Tibial artery (tissue), 4 donors: ENCODE results near the gene ADCY5.

ENCODE experiments used
- DNase-seq, 2 donors: peaks; one replicate each; pipeline ENCODE4 v3.0.0-alpha.2; 2019
- H3K27ac ChIP-seq, 2 donors: fragments of 200-600 bp; sonication (generic) in 1 of 2; 1 replicate in 1 of 2; 2 replicates in 1 of 2; pipeline ENCODE4 v1.5.1; 2018 to 2019; ENCODE audit warnings: mild to moderate bottlenecking in 1 of 2
- H3K27me3 ChIP-seq, 2 donors: fragments of 200-600 bp; sonication (generic) in 1 of 2; one replicate each; pipeline versions ENCODE4 v1.5.1 to v1.6.0; 2016 to 2019
- H3K36me3 ChIP-seq, 3 donors: fragments of 200-600 bp; sonication (generic) in 2 of 3; one replicate each; pipeline ENCODE4 v1.5.1; 2016 to 2019; ENCODE audit warnings: mild to moderate bottlenecking in 2 of 3
- H3K4me1 ChIP-seq, 4 donors: fragments of 200-600 bp; sonication (generic) in 2 of 4; 1 replicate in 3 of 4; 2 replicates in 1 of 4; pipeline ENCODE4 v1.5.1; 2016 to 2019
- H3K4me3 ChIP-seq, 2 donors: fragments of 200-600 bp; sonication (generic) in 1 of 2; 1 replicate in 1 of 2; 2 replicates in 1 of 2; pipeline ENCODE4 v1.5.1; 2018 to 2019; ENCODE audit warnings: mild to moderate bottlenecking in 2 of 2
- H3K9me3 ChIP-seq, 3 donors: fragments of 200-600 bp; sonication (generic) in 1 of 3; one replicate each; pipeline ENCODE4 v1.5.1; 2016 to 2019
- intact Hi-C: fragments of 100-400 bp; cut with DNase I; formaldehyde crosslinking; loops from one replicate; pipeline ENCODE4 v1.15.0; 2023; ENCODE audit warnings: low total_unique reads
- TF ChIP-seq, protein P1 (sequence below), 2 experiments: fragments of 200-600 bp in 1 of 2; fragments of 450-650 bp in 1 of 2; IDR thresholded peaks; one replicate each; pipeline ENCODE4 v1.5.1; 2017 to 2019; ENCODE audit warnings: antibody characterized with exemption in 2 of 2, mild to moderate bottlenecking in 1 of 2, moderate library complexity in 1 of 2

The ADCY5 gene

DNA sequence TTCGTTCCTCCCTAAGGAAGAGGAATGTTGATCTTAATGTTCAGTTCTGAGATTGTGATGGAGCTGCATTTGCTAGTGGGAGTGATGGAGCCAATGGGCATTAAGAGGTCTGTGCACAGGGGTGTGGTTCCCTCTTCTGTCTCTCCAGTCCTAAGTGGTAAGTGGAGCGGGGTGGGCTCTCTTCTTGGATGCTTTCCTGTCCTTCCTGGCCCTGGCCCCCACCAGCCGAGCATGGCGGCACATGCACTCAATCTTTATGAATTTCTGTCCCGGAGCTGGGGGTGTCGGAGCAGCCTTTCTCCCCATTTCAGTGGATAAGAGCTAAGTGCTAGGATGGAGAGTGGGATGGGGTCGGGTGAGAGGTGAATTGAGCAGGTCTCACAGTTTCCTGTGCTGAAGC lies 37.6 kb upstream of the ADCY5 start:
- peaks cover 0 to 9% (median 0%) of the 10 kb centered on the region in 3 donors for H3K36me3 ChIP-seq
- TF ChIP-seq, protein P1, sequence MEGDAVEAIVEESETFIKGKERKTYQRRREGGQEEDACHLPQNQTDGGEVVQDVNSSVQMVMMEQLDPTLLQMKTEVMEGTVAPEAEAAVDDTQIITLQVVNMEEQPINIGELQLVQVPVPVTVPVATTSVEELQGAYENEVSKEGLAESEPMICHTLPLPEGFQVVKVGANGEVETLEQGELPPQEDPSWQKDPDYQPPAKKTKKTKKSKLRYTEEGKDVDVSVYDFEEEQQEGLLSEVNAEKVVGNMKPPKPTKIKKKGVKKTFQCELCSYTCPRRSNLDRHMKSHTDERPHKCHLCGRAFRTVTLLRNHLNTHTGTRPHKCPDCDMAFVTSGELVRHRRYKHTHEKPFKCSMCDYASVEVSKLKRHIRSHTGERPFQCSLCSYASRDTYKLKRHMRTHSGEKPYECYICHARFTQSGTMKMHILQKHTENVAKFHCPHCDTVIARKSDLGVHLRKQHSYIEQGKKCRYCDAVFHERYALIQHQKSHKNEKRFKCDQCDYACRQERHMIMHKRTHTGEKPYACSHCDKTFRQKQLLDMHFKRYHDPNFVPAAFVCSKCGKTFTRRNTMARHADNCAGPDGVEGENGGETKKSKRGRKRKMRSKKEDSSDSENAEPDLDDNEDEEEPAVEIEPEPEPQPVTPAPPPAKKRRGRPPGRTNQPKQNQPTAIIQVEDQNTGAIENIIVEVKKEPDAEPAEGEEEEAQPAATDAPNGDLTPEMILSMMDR (IDR thresholded peaks at IDR 0.05), result no peak
- peaks cover 0 to 23% (median 11%) of the 10 kb centered on the region in 4 donors for H3K4me1 ChIP-seq
- H3K4me3 ChIP-seq, result no peak overlapping the region
- DNase-seq, result no peak
- no peaks in the 10 kb centered on the region for H3K9me3 ChIP-seq
- no peaks in the 10 kb centered on the region for H3K27me3 ChIP-seq
- H3K27ac ChIP-seq, result no peak overlapping the region
- intact Hi-C loops, result no loop called here

DNA sequence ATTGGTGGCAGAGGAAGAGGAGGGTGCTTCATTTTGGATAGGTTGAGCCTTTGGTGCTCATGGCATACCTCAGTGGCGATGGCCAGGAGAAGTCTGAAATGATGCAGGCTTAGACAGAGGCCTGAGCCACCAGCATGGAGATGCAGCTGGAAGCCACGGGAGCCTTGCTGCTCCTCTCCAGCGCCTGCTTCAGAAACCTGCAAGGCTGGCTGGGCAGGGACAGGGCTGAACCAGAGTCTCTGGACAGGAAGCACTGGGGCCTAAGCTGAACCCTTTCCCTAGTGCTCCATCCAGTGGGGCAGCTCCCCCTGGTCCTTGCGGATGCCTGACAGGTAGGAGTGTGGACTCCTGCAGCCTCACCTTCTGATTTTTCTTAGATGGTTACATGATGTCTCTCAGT lies 36.7 kb upstream of the ADCY5 start:
- no peak overlapping the region for H3K4me3 ChIP-seq
- TF ChIP-seq, protein P1 (IDR thresholded peaks at IDR 0.05), result no peak
- H3K36me3 ChIP-seq, result peaks cover 0 to 3% (median 0%) of the 10 kb centered on the region in 3 donors
- no peaks in the 10 kb centered on the region for H3K27me3 ChIP-seq
- no peak for DNase-seq
- intact Hi-C loops, result no loop called here
- no peaks in the 10 kb centered on the region for H3K9me3 ChIP-seq
- H3K4me1 ChIP-seq, result peaks cover 0 to 23% (median 11%) of the 10 kb centered on the region in 4 donors
- H3K27ac ChIP-seq, result no peak overlapping the region

DNA sequence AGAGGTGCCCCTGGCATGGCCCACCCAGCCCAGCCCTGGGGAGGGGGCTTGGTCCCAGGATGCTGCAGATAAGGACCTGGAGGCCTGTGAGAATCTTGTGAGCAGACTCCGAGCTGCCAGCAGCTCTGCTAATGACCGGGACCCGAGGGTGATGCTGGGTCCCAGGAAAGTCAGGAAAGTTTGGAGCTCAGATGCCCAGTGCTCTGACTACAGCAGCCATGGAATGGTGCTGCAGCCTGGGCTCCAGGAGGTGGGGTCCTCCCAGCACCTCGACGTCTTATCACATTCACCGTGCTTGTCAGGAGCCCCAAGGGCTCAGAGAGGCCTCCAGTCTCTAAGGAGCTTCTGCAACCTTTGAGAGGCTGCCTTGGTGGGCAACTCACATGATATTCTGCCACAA lies 34.3 kb upstream of the ADCY5 start:
- no peak overlapping the region for H3K27ac ChIP-seq
- H3K4me1 ChIP-seq, result peaks cover 0 to 6% (median 2%) of the 10 kb centered on the region in 4 donors
- no peak overlapping the region for H3K4me3 ChIP-seq
- no peak for DNase-seq
- H3K27me3 ChIP-seq, result no peaks in the 10 kb centered on the region
- no peaks in the 10 kb centered on the region for H3K9me3 ChIP-seq
- TF ChIP-seq, protein P1 (IDR thresholded peaks at IDR 0.05), result no peak
- H3K36me3 ChIP-seq, result no peaks in the 10 kb centered on the region
- intact Hi-C loops, result no loop called here

GRCh38 chr3:123481722-123482457 lies 33.0 kb upstream of the ADCY5 start:
- no peaks in the 10 kb centered on the region for H3K27me3 ChIP-seq
- no peak overlapping the region for H3K4me3 ChIP-seq
- TF ChIP-seq, protein P1 (IDR thresholded peaks at IDR 0.05), result no peak
- H3K4me1 ChIP-seq, result no peaks in the 10 kb centered on the region
- no peak for DNase-seq
- intact Hi-C loops, result no loop called here
- no peaks in the 10 kb centered on the region for H3K36me3 ChIP-seq
- no peak overlapping the region for H3K27ac ChIP-seq
- H3K9me3 ChIP-seq, result no peaks in the 10 kb centered on the region

- intact Hi-C loops, result no loop called here
- no peaks in the 10 kb centered on the region for H3K4me1 ChIP-seq
- no peak overlapping the region for H3K4me3 ChIP-seq
- TF ChIP-seq, protein P1 (IDR thresholded peaks at IDR 0.05), result no peak
- no peak for DNase-seq
- no peaks in the 10 kb centered on the region for H3K27me3 ChIP-seq
- H3K36me3 ChIP-seq, result no peaks in the 10 kb centered on the region
- no peak overlapping the region for H3K27ac ChIP-seq
- H3K9me3 ChIP-seq, result no peaks in the 10 kb centered on the region
Measured at GRCh38 chr3:123481071-123481470, 32.2 kb upstream of the ADCY5 start.
